Measurements from ENCODE around the gene VPS13A.

DNA sequence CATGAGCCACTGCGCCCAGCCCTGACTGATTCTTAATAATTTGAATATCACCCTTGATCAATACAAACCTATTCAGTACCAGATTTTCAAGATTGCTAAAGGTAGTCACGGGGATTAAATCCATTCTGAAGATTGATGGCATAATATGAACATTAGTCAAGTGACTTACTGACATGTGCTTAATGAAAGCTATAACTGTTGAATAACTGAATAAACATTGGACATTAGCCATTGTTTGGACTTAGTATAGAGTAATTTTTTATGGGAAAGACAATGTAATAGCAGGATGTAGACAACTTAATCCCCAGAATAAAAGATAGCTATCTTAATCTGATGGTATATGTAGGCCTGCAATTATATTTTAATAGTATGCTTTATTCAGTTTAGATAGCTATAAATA, 35.0 kb upstream of the VPS13A start:
- TF ChIP-seq GATA2 (IDR thresholded peaks at IDR 0.05; ENCODE audit: low read depth, low read length) (no peak), GATA3 (IDR thresholded peaks at IDR 0.05; ENCODE audit: low read depth, low read length) (no peak)
